Astrocyte of the spinal cord (primary cell): Measurements from ENCODE around the gene NECAP2.
"Not testable (repeated sequence)": the region's sequence is repeated elsewhere in the genome, so short reads cannot be mapped to it uniquely, and the experiment has no call there.

Experiments
- DNase-seq: peaks from one replicate; pipeline ENCODE4 v3.0.0; 2011; ENCODE audit warnings: low read depth, low spot score
- H3K4me3 ChIP-seq: 2 replicates; pipeline ENCODE4 v1.5.1; 2011; ENCODE audit warnings: low read depth, mild to moderate bottlenecking, low read length, moderate library complexity
- in situ Hi-C: cut with HindIII; loops from 2 replicates; pipeline ENCODE4 v1.10.0; 2017; ENCODE audit warnings: low sequenced_read_pairs
- TF ChIP-seq, protein P1 (sequence below): IDR thresholded peaks from 2 replicates; pipeline ENCODE4 v1.5.1; 2012; ENCODE audit warnings: low read depth, mild to moderate bottlenecking, low read length, inconsistent platforms

The NECAP2 gene

DNA sequence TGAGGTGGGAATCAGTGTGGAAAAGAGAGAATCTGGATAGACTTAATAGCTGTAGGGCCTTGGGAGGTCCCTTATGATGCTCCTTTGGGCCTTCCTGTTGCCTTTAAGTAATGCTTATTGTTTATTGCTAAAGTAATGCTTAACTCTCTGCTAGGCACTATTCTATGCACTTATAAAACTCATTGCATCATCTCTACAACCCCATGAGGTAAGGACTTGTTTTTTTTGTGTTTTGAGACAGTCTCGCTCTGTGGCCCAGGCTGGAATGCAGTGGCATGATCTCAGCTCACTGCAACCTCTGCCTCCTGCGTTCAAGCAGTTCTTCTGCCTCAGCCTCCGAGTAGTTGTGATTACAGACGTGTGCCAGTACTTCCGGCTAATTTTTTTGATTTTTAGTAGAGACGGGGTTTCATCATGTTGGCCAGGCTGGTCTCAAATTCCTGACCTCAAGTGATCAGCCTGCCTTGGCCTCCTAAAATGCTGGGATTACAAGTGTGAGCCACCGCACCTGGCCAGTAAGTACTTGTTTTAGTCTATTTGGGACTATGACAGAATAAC lies 22.3 kb downstream of the NECAP2 start:
- no peak for DNase-seq
- in situ Hi-C loops: no loop called here
- TF ChIP-seq, protein P1, sequence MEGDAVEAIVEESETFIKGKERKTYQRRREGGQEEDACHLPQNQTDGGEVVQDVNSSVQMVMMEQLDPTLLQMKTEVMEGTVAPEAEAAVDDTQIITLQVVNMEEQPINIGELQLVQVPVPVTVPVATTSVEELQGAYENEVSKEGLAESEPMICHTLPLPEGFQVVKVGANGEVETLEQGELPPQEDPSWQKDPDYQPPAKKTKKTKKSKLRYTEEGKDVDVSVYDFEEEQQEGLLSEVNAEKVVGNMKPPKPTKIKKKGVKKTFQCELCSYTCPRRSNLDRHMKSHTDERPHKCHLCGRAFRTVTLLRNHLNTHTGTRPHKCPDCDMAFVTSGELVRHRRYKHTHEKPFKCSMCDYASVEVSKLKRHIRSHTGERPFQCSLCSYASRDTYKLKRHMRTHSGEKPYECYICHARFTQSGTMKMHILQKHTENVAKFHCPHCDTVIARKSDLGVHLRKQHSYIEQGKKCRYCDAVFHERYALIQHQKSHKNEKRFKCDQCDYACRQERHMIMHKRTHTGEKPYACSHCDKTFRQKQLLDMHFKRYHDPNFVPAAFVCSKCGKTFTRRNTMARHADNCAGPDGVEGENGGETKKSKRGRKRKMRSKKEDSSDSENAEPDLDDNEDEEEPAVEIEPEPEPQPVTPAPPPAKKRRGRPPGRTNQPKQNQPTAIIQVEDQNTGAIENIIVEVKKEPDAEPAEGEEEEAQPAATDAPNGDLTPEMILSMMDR: no peak
- H3K4me3 ChIP-seq: no peak overlapping the region

DNA sequence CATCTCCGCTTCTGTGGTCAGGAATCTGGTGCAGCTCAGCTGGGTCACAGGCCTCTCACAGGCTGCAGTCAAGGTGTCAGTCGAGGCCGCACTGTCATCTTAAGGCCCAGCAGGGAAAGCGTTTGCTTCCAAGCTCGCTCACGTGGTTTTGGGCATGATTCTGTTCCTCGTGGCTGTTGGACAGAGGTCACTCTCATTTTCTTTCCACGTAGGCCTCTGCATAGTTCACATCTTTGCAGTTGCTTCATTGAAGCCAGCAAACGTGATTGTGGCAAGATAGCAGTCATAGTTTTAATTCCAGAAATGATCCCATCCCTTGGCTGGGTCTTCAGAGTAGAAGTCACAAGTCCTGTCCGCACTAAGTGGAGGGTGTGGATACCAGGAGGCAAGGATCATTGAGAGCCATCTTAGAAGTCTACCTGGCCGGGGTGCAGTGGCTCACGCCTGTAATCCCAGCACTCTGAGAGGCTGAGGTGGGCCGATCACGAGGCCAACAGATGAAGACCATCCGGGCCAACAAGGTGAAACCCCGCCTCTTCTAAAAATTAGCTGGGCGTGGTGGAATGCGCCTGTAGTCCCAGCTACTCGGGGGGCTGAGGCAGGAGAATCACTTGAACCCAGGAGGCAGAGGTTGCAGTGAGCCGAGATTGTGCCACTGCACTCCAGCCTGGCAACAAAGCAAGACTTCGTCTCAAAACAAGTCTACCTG lies 24.5 kb downstream of the NECAP2 start:
- in situ Hi-C loops: no loop called here
- H3K4me3 ChIP-seq: no peak overlapping the region
- TF ChIP-seq, protein P1: no peak
- DNase-seq: no peak

DNA sequence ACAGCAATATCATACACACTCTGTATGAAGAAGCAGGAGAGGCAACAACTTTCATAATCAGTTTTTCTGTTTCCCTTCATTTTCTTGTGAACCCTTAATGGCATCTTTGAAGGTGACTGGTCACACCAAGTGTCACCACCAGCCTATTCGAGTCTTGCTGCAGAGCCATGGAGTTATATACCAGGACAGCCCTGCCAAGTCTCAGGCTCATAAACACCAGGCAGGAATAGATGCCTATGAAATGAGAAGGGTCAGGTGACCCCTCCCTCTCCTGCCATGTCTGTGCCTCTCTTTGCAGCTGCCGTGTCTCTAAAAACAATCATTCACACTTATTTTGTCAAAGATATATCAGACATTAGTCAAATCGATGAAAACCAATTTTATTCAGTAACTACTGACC lies 28.0 kb downstream of the NECAP2 start:
- H3K4me3 ChIP-seq: no peak overlapping the region
- TF ChIP-seq, protein P1: no peak
- DNase-seq: no peak
- in situ Hi-C loops: no loop called here

DNA sequence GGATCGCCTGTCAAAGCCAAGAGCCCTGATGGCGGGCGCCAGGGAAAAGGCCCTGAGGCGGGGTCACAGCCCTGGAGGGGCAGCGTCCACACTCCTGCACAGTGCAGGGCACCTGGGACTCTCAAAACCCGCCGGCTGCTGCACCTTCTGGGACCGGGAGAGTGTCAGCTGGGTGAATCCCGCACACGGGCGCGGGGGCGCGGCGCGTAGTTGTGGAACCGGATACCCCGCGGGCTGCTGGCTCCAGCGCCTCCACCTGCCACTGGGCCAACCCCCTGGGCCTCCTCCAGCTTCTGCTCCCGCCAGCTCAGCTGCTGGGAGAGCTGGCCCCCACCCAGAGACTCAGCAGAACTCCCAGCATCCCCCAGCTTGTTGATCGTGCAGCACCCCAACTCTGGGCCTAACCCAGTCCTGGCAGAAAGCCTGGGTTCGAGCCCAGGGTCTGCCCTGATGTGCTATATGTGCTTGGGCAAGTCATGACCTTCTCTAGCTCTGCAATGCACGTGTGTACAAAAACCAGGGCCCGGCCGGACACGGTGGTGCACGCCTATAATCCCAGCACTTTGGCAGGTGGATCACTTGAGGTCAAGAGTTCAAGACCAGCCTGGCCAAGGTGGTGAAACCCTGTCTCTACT lies 33.8 kb downstream of the NECAP2 start:
- DNase-seq: no peak
- no peak overlapping the region for H3K4me3 ChIP-seq
- in situ Hi-C loops: no loop called here
- TF ChIP-seq, protein P1: no peak

DNA sequence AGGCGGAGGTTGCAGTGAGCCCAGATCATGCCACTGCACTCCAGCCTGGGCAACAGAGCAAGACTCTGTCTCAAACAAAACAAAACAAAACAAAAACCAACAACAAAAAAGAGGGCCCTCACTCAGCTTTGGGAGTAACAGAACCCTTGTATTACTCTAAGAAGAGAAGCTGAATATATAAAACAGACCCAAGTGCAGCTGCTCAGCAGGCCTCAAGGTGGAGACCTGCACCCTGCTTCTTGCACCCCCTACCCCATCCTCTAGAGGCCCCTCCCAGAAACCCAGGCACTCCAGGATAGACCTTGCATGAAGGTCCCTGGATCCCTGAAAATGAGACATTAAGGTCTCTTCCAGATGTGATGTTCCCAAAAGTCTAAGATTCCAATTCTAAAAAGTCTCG lies 34.4 kb downstream of the NECAP2 start:
- DNase-seq, in situ Hi-C loops, H3K4me3 ChIP-seq: not testable (repeated sequence)

DNA sequence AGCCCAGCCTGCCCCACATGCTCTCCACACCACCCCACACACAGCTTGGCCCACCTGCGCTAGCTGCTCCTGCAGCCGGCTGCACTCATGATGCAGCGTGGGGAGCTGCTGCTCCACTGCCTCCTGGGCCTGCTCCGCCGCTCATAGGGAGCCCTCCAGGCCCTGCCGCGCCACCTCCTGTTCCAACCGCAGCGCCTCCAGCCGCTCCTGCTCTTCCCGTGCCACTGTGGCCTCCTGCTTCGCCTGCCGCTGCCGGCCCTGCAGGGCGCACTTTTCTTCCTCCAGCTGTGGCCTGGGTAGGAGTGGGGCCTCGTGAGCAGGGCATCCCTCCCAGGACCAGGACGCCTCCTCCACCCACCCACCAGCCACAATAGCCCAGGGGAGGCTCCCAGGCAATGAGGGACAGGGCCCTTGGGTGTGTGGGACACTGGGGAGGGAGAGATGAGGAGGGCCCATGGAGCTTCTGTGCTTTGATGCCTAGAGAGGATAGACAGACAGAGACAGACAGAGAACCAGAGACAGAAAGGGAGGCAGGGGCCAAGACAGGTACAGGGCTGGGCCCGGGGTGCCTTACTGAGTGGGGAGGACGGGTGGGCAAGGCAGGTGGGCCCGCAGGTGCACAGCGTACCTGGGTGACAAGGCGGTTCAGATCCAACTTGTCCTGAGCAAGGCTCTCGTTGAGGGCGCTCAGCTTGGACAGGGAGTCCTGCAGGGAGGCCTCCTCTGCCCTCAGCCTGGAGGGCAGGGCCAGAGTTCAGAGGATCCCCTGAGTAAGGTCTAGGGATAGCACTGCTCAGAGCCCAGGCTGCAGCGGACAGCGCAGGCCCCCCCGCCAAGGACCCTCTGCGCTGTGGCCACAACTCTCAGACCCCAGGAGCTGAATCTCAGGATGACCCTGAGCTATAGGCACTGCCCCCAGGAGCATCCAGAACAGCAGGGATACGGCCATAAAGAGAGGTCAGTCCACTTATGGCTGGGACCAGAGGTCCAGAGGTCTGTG lies 35.5 kb downstream of the NECAP2 start:
- H3K4me3 ChIP-seq, in situ Hi-C loops, DNase-seq: not testable (repeated sequence)

DNA sequence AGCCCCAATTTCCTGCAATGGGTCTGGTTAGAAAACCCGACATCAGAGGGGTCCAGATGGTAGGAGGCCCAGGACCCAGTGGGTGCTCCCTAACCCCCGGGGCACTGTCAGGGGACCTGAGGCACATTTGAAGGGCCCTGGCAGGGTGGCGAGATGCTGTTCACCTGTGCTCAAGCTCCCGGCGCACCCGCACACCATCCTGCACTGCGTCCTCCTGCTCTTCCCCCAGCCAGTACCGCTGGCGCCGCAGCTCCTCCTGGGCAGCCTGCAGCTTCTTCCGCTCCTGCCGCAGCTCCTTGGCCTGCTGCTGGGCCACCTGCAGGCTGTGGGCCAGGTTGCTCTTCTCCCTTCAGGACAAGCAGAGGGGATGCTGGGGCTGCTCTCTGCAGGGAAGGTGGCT lies 37.6 kb downstream of the NECAP2 start:
- in situ Hi-C loops: no loop called here
- DNase-seq: no peak
- TF ChIP-seq, protein P1: no peak
- no peak overlapping the region for H3K4me3 ChIP-seq

DNA sequence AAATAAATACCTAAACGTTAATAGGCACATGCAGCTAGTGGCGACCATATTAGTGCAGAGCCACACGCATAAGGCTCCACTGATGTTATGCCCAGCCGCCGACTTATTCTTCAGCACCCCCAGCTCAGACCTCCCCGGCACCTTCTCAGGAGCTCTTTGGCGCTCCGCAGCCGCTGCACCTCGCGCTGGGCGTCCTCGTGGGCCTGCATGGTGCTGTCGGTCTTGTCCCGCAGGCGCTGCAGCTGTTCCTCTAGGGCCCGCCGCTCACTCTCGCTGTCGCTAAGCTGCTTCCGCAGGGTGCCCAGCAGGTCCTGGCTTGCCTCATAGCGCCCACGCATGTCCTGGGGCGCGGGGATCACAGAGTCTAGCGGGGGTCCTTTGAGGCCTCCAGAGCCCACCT lies 42.6 kb downstream of the NECAP2 start:
- DNase-seq, H3K4me3 ChIP-seq, in situ Hi-C loops: not testable (repeated sequence)

DNA sequence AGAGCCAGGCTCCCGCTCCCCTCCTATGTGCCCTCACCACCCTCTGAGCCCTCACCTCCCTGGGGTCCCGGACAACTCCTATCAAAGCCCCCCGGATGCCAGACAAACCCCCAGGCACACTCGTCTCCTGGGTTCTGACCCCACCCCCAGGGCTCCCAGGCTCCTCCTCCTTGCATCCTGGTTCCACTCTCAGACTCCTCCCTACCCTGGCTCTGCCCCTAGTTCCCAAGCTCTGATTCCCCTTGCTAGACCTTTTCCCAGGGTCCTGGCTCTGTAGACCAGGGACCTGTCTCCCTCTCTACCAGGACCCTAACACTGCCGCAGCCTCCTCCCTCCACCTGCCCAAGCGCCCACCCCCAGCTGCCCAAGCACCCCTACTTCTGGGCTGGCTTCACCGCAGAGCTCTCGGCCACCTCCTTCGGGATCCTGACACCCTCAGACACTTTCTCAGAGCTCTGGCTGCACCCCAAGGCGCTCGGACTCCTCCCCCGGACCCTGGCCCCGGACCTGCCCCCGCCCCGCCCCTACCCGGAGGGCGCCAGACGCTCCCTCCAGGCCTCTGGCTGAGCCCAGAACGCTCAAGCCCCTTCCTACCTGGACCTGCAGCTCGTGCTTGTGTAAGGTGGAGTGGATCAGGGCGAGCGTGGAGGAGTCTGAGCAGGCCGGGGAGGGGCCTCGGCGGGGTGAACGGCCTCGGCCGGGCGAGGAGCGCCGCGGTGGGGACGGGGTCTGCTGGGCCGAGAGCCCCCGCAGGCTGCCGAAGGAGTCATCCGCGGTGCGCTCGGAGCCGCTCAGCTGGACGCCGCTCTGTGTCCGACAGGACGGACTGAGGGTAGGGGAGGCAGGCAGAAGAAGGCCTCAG lies 43.3 kb downstream of the NECAP2 start:
- in situ Hi-C loops, DNase-seq, H3K4me3 ChIP-seq: not testable (repeated sequence)
